ENCODE measurements around the gene C20orf144. TPM values are rescaled to one million over a fixed set of nuclear protein-coding genes. Genes with fewer than 3 reads are reported as not detected.
"Not testable (repeated sequence)": the region's sequence is repeated elsewhere in the genome, so short reads cannot be mapped to it uniquely, and the experiment has no call there.

The C20orf144 gene
- total and polyA plus RNA-seq, 9 donors, result 0.05 to 0.46 TPM; not detected in 7

- Histone ChIP-seq H3K27me3 (no peaks in the 10 kb centered on the region), H3K27ac (no peak overlapping the region), H3K9me3 (no peaks in the 10 kb centered on the region), H3K4me3 (no peak overlapping the region), H3K36me3 (no peaks in the 10 kb centered on the region), H3K4me1 (ENCODE audit: insufficient read depth) (peaks cover 4% of the 10 kb centered on the region)
- DNase-seq, result no peak
- intact Hi-C loops (cut with DNase I), result loop anchor here in 2 of 4 donors (5.0 to 10.0 kb wide), 2 partner anchors 150 to 182 kb away; partner anchors contain the start of gene CBFA2T2 (in 1 of the 2)
- TF ChIP-seq, protein P1, sequence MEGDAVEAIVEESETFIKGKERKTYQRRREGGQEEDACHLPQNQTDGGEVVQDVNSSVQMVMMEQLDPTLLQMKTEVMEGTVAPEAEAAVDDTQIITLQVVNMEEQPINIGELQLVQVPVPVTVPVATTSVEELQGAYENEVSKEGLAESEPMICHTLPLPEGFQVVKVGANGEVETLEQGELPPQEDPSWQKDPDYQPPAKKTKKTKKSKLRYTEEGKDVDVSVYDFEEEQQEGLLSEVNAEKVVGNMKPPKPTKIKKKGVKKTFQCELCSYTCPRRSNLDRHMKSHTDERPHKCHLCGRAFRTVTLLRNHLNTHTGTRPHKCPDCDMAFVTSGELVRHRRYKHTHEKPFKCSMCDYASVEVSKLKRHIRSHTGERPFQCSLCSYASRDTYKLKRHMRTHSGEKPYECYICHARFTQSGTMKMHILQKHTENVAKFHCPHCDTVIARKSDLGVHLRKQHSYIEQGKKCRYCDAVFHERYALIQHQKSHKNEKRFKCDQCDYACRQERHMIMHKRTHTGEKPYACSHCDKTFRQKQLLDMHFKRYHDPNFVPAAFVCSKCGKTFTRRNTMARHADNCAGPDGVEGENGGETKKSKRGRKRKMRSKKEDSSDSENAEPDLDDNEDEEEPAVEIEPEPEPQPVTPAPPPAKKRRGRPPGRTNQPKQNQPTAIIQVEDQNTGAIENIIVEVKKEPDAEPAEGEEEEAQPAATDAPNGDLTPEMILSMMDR (IDR thresholded peaks at IDR 0.05), result no peak
- no peak for TF ChIP-seq EP300 (IDR thresholded peaks at IDR 0.05)
- no peak for TF ChIP-seq POLR2A (IDR thresholded peaks at IDR 0.05)
- 87 to 90% (median 89%) methylated on average over 28 of the region's 28 CpGs for WGBS, 3 donors
These were observed 17.6 kb upstream of the C20orf144 start for GRCh38 chr20:33644313-33645071.

DNA sequence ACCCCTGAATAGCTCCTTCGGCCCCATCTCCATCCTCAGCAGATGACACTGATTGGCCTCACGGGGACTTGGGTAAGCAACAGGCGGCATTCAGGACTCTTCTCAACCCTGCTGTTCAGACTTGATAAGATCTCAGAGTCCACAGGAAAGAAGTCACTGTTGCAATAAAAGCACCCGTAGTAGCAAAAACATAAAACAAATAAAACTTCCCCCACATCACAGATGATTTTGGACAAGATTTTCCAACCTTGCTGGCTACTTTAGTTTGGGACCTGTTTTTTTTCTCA, 17.1 kb upstream of the C20orf144 start:
- H3K4me3 ChIP-seq, result no peak overlapping the region
- 61 to 68% (median 66%) methylated on average over 4 of the region's 4 CpGs for WGBS, 3 donors
- TF ChIP-seq, protein P1 (IDR thresholded peaks at IDR 0.05), result no peak
- no peak for TF ChIP-seq EP300 (IDR thresholded peaks at IDR 0.05)
- no peak for TF ChIP-seq POLR2A (IDR thresholded peaks at IDR 0.05)
- DNase-seq, result no peak
- no peak overlapping the region for H3K27ac ChIP-seq
- no peaks in the 10 kb centered on the region for H3K9me3 ChIP-seq
- intact Hi-C loops (cut with DNase I), result loop anchor here in 2 of 4 donors (5.0 to 10.0 kb wide), 2 partner anchors 150 to 183 kb away; partner anchors contain the start of gene CBFA2T2 (in 1 of the 2)
- no peaks in the 10 kb centered on the region for H3K27me3 ChIP-seq
- no peaks in the 10 kb centered on the region for H3K36me3 ChIP-seq
- H3K4me1 ChIP-seq (ENCODE audit: insufficient read depth), result peaks cover 5% of the 10 kb centered on the region

DNA sequence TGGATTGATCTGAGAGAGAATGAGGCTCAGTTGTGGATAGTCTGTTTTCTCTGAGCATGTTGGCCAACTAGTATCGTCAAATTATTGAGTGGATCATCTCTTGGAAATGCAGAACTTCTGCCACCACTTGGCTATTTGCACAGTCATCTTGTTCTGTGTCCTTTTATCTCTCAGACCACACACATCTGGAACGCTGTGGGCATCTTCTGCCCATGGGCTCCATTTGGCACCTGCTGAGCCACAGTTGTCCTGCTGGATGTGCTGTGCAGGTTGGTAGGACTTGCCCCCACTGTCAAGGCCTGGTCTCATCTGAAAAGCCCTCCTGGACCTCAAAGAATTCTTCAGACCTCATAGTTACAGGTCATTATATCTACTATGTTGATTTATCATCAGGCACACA, 16.7 kb upstream of the C20orf144 start:
- Histone ChIP-seq H3K4me1 (ENCODE audit: insufficient read depth) (peaks cover 5% of the 10 kb centered on the region), H3K9me3 (no peaks in the 10 kb centered on the region), H3K27ac (no peak overlapping the region), H3K27me3 (no peaks in the 10 kb centered on the region), H3K4me3 (no peak overlapping the region), H3K36me3 (no peaks in the 10 kb centered on the region)
- no peak for DNase-seq
- no peak for TF ChIP-seq POLR2A (IDR thresholded peaks at IDR 0.05)
- no peak for TF ChIP-seq EP300 (IDR thresholded peaks at IDR 0.05)
- TF ChIP-seq, protein P1 (IDR thresholded peaks at IDR 0.05), result no peak
- intact Hi-C loops (cut with DNase I), result loop anchor here in 2 of 4 donors (5.0 to 10.0 kb wide), 2 partner anchors 151 to 183 kb away; partner anchors contain the start of gene CBFA2T2 (in 1 of the 2)
- WGBS, 3 donors, result 88 to 97% (median 92%) methylated on average over 2 of the region's 2 CpGs

DNA sequence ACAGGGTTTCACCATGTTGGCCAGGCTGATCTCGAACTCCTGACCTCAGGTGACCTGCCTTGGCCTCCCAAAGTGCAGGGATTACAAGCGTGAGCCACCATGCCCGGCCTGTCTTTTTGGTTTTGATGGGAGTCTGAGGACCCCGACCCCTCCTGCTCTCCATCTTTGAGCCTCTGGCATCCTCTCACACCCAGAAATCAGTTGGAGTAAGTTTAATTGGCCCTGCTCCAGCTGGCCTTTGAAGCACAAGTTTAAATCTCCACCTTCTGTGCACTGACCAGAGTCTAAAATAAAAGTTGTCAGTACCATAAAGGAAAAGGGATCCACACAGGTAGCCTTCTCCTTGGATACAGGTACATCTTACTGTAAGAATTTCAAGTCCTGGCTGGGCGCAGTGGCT, 15.9 kb upstream of the C20orf144 start:
- Histone ChIP-seq H3K27ac (no peak overlapping the region), H3K4me1 (ENCODE audit: insufficient read depth) (peaks cover 5% of the 10 kb centered on the region), H3K27me3 (no peaks in the 10 kb centered on the region), H3K36me3 (no peaks in the 10 kb centered on the region), H3K4me3 (no peak overlapping the region), H3K9me3 (no peaks in the 10 kb centered on the region)
- intact Hi-C loops (cut with DNase I), result loop anchor here in 2 of 4 donors (5.0 to 10.0 kb wide), 2 partner anchors 151 to 184 kb away; partner anchors contain the start of gene CBFA2T2 (in 1 of the 2)
- WGBS, 3 donors, result 79 to 86% (median 80%) methylated on average over 5 of the region's 5 CpGs
- TF ChIP-seq, protein P1 (IDR thresholded peaks at IDR 0.05), result no peak
- no peak for DNase-seq

DNA sequence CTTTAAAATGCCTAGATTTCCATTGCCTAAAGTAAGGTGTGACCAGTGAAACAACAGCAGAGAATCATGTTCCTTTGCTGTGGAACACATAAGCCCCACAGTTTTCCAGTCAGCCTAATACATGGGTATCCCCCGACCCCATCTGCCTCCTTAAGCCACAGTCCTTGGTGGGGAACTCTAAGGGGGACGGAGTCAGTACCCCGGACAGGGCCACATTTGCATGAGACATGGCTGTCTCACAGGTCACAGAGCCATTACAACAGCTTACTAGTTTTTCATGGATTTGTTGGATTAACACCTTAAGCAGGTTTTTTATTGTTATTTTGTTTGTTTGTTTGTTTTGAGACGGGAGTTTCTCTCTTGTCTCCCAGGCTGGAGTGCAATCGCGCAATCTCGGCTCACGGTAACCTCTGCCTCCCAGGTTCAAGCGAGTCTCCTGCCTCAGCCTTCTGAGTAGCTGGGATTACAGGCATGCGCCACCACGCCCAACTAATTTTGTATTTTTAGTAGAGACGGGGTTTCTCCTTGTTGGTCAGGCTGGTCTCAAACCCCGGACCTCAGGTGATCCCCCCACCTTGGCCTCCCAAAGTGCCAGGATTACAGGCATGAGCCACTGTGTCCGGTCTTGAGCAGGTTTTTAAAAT, 15.0 kb upstream of the C20orf144 start:
- not testable (repeated sequence) for DNase-seq; H3K4me1 ChIP-seq (ENCODE audit: insufficient read depth); H3K4me3 ChIP-seq; H3K36me3 ChIP-seq; H3K27ac ChIP-seq; H3K27me3 ChIP-seq; H3K9me3 ChIP-seq
- intact Hi-C loops (cut with DNase I), result loop anchor here in 2 of 4 donors (5.0 to 10.0 kb wide), 2 partner anchors 152 to 185 kb away; partner anchors contain the start of gene CBFA2T2 (in 1 of the 2)
- 76 to 86% (median 84%) methylated on average over 14 of the region's 14 CpGs for WGBS, 3 donors
